OCI-LY3 (cell line): ENCODE measurements around the gene CARS1.

Experiments used
- EZH2phosphoT487 ChIP-seq: fragments of 200-600 bp; shearing (Covaris generic); IDR thresholded peaks from 2 replicates; pipeline ENCODE4 v1.6.1; 2018; ENCODE audit warnings: antibody characterized with exemption, mixed run types, low read depth
- TF ChIP-seq, protein P1 (sequence below): fragments of 200-600, 300-600 bp; sonication (generic); IDR thresholded peaks from 2 replicates; pipeline ENCODE4 v1.5.1; 2014; ENCODE audit warnings: antibody characterized with exemption, low read length, low read depth

DNA sequence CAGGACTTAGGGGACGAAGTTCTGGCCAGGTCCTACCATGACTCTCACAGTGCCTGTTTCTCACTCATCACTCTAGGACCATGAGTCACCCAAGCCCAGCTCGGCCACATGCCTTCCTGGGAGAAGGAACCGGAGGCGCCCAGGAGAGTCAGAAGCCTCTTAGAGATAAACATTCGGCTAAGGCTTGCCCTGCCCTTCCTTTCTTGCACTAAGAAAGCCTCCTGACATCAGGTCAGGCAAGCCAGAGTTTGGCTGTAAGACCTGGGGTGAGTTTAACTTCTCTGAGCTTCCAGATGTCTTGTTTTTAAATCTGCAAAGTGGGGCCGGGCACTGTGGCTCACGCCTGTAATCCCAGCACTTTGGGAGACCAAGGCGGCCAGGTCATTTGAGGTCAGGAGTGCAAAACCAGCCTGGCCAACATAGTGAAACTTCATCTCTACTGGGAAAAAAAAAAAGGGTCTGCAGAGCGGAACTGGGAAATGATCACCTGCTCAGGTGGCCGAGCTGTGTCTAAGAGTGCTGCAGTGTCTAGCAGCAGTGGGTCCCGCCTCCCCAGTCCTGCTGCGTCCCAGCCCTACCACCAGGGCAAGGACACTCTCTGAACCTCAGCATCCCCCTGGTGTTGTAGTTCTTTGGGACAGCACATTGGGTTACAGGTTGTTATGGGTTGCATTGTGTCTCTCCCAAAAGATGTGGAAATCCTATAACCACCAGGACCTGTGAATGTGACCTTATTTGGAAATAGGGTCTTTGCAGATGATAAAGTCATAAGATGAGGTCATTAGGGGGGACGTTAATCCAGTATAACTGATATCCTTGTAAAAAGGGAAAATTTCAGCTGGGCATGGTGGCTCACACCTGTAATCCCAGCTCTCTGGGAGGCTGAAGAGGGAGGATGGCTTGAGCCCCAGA is 1.8 kb upstream of the CARS1 start:
- TF ChIP-seq, protein P1, sequence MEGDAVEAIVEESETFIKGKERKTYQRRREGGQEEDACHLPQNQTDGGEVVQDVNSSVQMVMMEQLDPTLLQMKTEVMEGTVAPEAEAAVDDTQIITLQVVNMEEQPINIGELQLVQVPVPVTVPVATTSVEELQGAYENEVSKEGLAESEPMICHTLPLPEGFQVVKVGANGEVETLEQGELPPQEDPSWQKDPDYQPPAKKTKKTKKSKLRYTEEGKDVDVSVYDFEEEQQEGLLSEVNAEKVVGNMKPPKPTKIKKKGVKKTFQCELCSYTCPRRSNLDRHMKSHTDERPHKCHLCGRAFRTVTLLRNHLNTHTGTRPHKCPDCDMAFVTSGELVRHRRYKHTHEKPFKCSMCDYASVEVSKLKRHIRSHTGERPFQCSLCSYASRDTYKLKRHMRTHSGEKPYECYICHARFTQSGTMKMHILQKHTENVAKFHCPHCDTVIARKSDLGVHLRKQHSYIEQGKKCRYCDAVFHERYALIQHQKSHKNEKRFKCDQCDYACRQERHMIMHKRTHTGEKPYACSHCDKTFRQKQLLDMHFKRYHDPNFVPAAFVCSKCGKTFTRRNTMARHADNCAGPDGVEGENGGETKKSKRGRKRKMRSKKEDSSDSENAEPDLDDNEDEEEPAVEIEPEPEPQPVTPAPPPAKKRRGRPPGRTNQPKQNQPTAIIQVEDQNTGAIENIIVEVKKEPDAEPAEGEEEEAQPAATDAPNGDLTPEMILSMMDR, result no peak
- TF ChIP-seq EZH2phosphoT487, result no peak
